GM19467 (cell line): ENCODE data around the gene BCR.

Experiments
- ATAC-seq: cut with Tn5 transposase; IDR thresholded peaks from one replicate; pipeline ENCODE4 v1.9.1; 2021; ENCODE audit warnings: mild to moderate bottlenecking, moderate library complexity; ENCODE audit not compliant: unreplicated experiment

The BCR gene

DNA sequence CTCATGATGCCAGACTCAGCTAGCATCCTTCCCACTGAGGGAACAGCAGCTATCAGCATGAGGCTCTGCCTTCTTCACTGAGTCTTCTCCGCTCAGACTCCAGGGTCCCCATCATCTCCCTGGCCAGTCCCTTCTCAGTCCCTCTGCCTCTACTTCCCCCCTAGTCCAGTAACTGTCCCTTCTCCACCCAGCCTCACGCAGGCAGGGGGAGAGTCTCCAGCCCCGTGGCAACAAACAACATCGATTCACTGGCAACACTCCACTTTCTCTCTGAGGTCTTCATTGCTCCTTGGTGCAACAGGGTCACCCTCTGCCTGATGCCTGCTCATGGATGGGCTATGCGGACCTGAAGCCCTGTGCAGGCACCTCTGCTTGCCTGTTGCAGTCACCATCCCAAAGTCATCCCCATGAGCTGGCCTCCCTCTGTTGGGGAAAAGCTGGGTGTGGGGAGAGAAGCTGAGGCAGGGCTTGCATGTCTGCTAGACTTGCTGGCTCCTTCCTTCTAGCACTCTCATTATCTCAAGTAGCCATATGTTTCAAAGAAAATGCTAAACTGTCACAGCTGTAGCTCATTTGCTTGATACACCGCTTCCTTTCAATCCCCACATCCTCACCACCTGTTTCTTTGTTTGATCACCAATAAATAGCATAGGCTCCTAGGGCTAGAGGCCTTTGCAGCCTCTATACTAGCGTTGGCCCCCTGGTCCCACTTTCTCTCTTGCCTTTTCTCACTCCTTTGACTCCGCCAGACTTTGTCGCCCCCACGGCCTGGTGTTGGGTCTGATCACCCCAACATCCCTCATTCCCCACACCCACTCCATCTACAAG, 4.3 kb upstream of the BCR start:
- ATAC-seq: no peak

DNA sequence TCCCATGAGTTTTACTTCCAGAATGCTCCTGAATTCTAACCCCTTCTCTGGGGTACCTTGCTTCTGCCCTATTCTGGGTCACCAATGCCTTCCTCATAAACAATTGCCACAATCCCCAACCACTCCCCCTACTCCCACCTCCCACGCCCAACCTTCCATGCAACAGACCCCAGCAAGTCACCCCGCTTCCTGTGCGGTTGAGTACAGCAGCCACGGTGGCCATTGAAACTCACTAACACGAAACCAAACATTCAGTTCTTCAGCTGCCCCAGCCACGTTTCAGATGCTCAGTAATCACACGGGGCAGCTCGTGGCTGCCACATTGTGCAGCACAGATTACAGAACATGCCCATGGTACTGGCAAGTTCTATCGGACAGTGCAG, 3.7 kb upstream of the BCR start:
- ATAC-seq: no peak

DNA sequence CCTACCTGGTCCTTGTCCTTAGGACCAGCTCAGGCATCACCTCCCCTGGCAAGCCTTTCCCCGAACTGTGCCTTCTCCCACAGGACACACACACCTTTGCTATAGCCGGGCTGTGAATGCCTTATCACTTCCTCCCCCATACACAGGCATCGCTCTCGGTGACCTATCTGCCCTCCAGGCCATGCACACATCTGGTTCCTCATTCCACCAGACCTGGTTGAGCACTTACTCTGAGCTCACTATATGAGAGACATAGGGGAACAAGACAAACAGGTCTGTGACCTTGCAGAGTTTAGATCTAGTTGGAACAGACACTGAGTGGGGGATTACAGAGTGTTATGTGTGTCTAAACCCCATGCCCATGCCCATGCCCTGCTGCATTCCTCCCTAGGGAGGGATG, 3.1 kb upstream of the BCR start:
- ATAC-seq: no peak

DNA sequence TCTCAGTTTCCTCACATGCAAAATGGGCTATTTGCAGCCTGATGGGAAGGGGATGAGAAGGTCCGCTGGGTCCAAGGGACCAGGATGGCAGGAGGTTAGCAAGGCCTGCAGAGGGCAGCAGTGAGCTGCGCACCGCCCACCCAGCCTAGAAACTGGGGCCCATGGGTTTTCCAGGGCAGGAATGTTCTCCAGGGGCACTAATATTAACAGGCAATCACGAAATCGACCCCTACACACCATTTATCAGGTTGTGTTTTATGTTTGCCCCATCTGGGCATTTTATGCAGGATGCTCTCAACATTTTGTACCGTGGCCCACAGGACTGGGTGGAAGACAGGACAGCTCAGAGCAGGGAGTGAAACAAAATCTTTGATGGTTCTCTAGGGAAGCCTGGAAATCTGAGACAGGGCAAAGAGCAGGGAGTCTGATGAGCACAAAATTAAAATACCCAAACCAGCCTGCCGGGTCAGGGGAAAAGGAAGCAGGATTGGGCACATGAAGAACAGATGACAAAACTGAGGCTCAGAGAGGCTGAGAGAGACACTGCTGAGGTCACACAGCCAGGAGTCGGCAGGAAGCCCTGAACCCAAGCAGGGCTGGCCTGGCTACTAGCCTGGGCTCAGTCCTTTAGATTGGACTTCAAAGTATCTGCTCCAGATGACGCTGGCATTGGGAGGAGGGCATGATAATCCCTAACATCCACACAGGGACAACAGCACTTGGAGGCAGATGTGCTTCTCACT, 1.6 kb upstream of the BCR start:
- no peak for ATAC-seq

DNA sequence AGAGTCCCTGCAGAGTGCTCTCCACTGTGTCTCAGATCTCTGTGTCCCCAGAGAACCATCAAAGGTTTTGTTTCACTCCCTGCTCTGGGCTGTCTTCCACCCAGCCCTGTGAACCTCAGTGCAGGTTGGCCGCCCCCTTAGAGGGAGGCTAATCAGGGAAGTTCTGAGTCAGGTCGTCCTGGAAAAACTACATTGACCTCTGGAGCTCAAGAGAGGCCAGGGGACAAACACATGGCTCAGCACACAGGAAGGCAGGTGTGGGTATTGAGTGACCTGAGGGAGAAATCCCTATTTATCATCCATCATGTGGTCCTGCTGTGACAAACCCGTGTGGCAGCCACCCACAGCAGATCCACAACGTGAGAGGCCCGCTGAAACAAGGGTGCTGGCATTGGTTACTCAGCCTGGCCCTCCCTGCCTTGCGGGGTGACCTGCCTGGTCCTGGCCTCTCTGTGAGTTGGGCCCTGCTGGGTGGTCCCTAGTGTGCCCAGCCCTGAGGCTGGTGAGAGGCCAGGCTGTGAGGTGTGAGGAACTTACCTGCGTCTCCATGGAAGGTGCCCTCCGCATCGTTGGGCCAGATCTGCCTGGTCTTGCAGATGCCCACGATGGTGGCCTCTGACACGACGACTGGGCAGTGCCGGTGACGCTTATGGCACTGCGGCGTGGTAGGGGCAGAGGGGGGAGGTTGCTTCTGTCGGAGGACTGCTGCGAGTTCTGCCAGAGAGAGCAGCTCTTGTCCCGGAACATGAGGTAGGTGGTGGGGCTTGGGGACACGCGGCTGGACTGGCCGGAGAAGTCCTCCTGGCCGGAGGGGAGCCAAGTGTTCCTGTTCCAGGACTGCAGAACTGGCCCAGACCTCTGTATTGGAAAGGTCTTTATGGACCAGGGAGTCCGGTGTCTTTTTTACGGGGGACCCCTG, 669 bp upstream of the BCR start:
- ATAC-seq: no peak

DNA sequence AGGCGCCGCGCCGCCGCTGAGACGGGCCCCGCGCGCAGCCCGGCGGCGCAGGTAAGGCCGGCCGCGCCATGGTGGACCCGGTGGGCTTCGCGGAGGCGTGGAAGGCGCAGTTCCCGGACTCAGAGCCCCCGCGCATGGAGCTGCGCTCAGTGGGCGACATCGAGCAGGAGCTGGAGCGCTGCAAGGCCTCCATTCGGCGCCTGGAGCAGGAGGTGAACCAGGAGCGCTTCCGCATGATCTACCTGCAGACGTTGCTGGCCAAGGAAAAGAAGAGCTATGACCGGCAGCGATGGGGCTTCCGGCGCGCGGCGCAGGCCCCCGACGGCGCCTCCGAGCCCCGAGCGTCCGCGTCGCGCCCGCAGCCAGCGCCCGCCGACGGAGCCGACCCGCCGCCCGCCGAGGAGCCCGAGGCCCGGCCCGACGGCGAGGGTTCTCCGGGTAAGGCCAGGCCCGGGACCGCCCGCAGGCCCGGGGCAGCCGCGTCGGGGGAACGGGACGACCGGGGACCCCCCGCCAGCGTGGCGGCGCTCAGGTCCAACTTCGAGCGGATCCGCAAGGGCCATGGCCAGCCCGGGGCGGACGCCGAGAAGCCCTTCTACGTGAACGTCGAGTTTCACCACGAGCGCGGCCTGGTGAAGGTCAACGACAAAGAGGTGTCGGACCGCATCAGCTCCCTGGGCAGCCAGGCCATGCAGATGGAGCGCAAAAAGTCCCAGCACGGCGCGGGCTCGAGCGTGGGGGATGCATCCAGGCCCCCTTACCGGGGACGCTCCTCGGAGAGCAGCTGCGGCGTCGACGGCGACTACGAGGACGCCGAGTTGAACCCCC, 798 bp downstream of the BCR start:
- ATAC-seq: no peak

DNA sequence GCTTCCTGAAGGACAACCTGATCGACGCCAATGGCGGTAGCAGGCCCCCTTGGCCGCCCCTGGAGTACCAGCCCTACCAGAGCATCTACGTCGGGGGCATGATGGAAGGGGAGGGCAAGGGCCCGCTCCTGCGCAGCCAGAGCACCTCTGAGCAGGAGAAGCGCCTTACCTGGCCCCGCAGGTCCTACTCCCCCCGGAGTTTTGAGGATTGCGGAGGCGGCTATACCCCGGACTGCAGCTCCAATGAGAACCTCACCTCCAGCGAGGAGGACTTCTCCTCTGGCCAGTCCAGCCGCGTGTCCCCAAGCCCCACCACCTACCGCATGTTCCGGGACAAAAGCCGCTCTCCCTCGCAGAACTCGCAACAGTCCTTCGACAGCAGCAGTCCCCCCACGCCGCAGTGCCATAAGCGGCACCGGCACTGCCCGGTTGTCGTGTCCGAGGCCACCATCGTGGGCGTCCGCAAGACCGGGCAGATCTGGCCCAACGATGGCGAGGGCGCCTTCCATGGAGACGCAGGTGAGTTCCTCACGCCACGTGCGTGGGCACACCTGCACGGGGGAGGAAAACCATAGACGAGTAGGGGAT, 1.5 kb downstream of the BCR start:
- ATAC-seq: no peak

DNA sequence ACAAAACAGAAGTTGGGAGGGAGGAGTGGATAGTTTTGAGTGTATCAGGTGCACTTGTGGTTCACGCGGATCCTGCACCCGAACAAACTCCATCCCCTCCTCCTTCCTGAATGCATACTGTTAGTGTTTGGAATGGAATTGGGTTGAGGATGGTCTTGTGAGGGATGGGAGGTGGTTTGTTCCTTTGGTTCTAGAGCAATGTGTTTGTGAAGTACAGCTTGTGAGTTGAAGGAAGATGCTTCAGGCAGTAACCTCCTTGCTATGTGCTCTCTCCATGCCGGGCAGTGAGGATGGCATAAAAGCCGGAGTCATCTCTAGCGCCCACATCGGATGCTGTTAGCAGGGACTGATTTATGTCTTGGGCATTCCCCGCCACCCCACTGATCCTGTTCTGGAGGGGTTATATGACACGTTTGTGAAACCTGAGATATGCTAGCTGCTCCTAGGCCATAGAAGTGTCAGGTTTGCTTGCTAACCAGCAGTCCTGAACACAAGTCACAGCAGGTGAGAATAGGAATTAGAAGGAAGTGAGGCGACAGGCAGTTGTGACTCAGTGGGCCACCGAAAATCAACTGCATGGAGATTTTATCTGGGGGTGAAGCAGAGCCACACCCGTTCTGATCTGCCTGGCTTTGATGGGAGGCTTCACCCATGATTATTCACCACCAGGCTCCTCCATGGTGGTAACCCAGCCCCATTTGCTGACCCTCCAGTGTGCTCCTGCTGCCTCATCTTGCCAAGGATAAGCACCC, 2.2 kb downstream of the BCR start:
- no peak for ATAC-seq

DNA sequence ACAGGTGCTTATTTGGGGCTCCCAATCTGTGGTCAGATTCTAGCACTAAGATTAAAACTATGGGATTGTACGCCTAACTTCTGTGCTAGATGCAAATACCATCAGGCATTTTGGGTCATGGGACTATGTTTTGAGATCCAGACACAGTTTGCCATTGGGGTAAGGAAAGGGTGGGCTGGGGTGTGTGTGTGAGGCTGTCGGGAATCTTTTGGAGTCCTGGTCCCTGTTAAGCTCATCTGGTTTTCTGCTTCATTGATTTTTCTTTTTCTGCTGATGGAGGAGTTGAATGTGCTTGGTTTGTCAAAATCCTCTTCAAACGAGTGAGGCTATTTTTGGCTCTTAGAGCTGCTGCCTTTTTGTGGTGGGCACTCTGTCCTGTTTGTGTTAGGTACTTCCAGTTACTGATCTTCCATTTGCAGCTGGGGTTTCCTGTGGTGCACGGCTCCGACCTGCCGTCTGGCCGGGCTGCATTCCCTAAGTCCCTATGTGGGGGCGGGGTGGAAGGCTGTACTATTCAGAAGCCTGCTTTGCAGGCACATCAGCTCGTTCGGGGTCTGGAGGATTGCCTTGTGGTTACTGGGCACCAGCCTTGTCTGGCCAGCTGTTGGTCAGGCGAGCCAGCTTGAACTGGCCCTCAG, 2.9 kb downstream of the BCR start:
- ATAC-seq: no peak

DNA sequence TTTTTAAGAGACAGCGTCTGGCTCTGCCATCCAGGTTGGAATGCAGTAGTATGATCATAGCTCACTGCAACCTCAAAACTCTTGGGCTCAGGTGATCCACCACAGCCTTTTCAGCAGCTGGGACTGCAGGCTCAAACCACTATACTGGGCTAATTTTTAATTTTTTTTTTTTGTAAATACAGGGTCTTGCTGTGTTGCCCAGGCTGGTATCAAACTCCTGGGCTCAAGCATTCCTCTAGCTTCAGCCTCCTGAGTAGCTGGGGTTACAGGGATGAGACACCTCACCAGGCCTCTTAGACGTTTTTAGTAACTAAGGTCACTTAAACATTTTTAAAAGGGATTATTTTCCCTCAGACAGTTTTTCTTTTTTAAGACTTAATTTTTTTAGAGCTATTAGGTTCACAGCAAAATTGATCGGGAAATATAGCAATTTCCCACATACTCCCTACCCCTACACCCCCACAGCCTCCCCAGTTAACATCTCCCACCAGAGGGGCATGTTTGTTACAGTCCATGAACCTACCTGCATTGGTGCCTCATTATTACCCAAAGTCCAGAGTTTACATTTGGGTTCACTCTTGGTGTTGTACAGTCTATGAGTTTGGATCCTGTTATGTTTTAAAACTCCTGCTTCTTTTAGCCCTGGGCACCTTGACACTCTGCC, 3.9 kb downstream of the BCR start:
- no peak for ATAC-seq

DNA sequence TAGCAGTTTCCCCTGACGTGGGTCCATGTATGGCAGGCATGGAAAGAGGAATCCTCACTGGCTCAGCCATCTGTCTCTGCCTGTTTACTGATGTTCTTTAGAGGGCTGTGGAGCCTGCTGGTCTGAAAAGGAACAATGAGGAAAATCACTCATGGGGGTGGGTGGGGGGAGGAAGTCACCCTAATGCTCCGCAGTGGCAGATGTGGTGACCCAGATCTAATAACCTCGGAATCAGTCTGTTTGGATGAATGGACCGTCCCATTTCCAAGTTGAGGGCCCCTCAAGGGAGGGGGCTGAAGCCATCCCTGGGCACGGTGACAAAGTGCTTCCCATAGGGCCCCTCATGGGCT, 4.4 kb downstream of the BCR start:
- ATAC-seq: no peak

DNA sequence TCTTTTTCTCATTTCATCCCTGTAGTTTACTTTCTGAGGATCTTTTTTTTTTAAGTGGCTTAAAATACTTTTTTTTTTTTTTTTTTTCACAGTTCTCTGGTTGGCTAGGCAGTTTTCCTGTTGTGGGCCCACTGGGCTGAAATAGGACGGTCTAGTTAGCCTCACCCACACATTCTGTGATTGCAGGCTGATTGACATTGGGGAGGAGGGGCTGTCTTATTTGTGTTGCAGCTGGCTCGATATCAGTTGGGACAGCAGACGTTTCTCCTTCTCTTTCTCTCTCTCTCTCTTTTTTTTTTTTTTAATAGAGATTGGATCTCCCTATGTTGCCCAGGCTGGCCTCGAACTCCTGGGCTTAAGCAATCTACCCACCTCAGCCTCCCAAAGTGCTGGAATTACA, 6.9 kb downstream of the BCR start:
- ATAC-seq: no peak

DNA sequence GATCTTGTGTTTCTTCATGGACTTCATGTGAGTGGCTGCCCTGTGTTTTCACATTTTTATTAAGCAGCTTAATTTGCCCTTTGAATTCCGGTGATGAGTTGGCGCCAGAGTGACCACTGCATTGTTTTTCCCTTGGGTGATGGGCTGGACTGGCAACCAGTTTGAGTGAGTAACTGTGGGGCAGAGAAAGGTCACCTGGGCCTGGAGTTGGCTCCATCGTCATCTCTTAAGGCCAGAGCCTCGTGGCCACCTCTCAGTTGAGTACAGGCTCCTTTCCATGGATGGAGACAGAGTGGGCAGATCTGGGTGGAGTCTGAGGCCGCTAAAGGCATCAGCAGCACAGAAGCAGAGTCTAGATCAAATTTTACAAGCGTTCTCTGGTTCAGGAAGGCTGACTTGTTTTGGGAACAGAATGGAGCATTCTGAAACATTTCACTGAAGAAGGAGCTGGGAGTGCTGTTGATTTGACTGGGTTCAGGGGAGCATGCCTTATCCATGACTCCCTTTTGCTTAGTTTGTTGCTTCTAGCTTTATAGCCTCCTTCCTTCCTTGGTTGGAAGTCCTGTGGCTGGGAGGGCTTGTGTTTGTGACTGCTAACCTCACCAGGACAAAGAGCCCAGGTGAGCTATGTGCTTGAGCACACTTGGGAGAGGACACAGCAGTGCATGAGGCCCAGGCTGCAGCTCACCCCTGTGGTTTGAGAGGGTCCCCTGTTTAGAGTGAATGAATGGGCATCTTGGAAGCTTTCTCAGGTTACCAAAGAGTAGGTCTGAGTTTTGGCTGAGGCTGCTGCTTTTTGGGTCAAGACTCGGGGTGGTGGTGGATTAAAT, 7.8 kb downstream of the BCR start:
- no peak for ATAC-seq

DNA sequence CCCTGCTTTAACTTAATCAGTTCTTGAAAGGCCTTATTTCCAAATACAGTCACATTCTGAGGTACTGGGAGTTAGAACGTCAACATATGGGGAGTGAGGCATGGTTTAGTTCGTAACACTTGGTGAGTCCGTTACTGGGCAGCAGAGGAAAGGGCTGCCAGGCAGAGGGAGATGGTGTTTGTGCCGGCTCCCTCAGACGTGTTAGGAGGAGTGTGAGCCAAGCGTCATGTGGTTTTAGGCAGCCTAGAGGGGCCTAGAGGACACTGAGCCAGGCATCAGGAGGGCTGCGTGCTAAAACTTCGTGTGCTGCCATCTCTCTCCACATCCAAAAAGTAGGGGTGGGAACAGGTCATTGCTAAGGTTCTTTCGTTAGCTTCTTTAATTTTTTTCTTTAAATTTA, 10.2 kb downstream of the BCR start:
- no peak for ATAC-seq

DNA sequence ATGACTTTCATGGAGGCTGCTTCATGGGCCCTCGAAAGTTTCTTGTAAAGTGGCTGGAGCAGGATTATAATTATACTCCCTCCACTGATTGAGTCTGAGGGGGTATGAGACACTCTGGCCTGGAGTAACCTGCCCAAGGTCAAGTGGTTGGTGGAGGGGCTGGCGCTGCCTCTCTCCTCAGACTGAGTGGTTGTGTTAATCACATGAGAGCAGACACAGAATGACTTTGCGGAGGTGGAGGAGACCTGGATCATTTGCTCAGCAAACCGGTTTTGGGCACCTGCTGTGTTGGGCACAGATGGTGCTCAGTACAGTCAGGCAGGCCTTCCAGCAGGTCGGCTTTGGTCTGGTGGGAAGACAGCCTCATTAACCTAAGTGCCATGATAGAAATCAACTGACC, 11.8 kb downstream of the BCR start:
- no peak for ATAC-seq

DNA sequence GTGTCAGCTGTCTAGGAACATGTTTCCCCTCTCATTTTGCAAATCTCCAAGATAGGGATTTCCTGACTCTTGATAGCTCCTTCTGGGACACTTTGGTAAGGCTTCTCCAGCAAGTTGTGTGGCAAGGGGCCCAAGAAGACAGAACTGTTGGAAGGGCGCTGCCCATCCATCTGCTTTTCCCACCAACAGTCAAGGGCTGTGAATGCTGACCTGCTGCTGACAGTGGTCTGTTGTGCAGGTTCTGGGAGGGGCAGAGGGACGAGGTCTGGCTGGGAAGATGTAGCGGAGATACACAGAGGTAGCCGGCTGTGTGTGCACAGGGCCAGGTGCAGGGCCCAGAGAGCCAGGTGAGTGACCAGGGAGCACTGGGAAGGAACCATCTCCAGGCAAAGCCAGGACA, 12.2 kb downstream of the BCR start:
- no peak for ATAC-seq

DNA sequence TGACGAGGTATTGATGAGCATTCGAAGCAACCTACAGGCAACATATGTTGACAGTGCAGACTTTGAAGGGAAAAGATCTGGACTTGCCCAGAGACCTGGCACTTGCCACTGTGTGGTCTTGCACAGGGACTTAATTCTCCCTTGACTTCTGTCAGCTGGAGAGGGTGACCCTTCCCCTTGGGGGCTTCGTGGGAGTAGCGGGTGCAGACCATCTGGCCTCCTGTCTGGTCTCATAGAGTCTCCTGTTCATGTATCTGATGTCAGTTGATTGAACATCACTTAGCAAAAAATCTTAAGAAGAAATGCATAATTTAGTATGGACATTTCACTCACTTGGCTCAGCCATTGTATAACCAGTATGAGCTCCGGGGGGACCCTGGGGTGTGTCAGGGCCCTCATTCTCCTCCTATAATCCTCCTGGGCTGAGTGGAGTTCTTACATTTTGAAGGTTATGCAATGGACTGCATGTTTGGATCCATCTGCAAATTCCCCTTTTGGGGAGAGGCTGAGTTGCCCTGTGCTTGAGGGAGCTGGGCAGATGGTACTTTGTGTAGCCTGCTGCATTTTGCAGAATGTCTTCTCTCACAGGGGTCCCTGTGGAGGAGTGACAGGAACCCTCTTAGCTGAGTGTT, 13.0 kb downstream of the BCR start:
- no peak for ATAC-seq
